GM18508 (cell line): ENCODE data around the gene AKAP6.

ENCODE experiments used
- ATAC-seq: cut with Tn5 transposase; IDR thresholded peaks from one replicate; pipeline ENCODE4 v1.9.1; 2021; ENCODE audit warnings: moderate number of reproducible peaks; ENCODE audit not compliant: insufficient read depth, unreplicated experiment

Gene AKAP6

GRCh38 chr14:32513571-32514009 lies 184.5 kb downstream of the AKAP6 start:
- ATAC-seq, result no peak

GRCh38 chr14:32514236-32514635 lies 185.1 kb downstream of the AKAP6 start:
- no peak for ATAC-seq

- no peak for ATAC-seq
These were observed 185.6 kb downstream of the AKAP6 start for GRCh38 chr14:32514681-32515080.

DNA sequence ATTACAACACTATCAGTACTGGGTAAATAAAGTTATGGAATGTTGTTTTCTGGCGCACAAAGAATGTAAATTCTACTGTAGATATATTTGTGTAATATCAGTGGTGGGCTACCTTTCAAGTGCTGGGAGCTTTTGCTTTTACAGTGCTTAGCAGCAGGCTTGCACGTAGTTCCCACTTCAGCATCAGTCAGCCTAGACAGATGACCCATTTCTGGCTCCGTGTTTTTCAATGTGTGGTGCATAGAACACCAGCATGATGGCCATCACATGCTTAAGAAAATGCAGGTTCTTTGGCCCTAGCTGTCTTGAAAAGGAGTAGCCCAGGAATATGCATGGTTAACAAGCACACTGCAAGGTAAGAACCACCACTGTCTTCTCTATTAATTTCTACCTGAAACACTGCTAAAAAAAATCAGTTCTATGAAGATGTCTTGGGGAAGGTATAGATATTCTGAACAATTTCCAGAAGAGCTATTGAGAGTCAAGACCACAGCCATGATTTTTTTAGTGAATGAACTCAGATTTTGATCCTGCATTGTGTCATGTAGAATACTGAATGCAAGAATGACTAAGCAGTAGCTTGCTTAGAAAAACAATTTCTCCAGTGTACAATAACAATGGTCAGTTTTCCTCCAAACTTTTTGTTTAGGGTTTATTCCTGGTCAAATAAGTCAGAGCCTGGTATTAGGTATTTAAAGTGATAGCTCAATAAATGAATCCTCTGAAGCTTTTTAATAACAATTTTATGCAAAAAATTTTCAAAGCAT lies 195.7 kb downstream of the AKAP6 start:
- no peak for ATAC-seq

- no peak for ATAC-seq
These were observed 196.5 kb downstream of the AKAP6 start for GRCh38 chr14:32525591-32525990.

DNA sequence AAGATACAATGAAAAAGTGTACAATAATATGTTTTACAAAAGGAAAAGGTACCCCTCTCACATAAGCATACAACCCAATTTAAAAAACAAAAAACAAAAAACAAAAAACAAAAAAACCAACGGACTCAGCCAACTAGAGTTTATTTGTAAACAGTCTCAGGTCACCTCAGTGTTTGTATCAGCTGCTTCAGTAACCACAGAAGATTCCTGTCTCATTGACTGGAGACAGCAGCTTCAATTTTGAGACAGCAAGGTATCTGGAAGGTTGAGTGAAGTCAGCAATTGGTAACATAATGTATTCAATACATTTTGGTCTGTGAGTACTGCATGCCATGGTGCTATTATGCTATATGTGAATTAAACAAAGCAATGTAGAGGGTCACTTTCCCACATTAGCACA lies 201.7 kb downstream of the AKAP6 start:
- no peak for ATAC-seq

DNA sequence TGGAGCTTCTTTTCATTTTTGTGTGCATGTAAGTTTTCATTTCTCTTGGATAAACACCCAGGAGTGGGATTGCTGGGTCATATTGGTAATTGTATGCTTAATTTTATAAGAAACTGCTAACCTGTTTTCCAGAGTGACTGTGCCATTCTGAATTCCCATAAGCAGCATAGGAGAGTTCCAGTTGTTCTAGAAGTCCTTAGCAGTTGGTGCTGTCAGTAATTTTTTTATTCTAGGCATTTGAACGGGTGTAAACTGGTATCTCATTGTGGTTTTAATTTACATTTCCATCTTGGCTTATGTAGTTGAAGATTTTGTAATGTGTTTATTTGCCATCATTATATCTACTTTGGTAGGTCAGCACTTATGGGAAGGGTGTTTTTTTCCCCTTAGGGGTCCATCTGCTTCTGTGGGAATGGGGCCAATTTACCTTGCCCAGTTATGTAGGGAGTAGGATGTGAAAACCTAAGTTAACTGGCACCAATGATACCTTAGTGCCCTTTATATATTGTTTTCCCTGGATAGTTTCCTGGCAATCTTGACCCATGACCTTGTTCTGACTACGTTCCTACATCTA lies 202.9 kb downstream of the AKAP6 start:
- ATAC-seq, result no peak

- ATAC-seq, result no peak
These were observed 205.0 kb downstream of the AKAP6 start for GRCh38 chr14:32534145-32534544.

- ATAC-seq, result no peak
These were observed 207.1 kb downstream of the AKAP6 start for GRCh38 chr14:32536175-32536574.

- no peak for ATAC-seq
These were observed 208.1 kb downstream of the AKAP6 start for GRCh38 chr14:32537166-32537565.

DNA sequence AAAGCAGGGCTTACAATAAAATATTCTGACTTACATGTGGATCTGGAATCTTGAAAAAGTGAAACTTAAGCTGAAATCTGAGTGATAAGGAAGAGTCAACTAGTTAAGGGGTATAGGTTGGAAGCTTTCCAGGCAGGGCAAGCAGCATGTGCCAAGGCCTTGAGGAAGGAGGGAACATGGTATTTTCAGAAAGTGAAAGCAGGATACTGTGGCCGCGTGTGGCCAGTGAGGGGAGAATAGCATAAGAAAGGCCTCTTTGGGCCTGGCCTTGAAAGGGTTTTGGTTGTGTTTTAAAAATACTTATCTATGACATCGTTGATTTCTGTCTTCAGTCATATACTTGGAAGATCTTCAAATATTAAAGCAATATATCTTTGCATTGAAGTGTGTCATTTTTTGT lies 213.4 kb downstream of the AKAP6 start:
- ATAC-seq, result no peak

DNA sequence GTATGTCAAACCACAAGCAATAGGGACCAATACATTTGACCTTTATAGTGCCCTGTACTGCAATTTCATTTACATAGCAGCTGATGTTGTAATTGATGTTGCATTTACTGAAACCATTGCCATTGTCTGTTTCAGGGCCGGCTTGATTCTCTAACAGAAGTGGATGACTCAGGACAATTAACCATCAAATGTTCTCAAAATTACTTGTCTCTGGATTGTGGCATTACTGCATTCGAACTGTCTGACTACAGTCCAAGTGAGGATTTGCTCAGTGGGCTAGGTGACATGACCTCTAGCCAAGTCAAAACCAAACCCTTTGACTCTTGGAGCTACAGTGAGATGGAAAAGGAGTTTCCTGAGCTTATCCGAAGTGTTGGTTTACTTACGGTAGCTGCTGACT lies 216.0 kb downstream of the AKAP6 start:
- ATAC-seq, result no peak

DNA sequence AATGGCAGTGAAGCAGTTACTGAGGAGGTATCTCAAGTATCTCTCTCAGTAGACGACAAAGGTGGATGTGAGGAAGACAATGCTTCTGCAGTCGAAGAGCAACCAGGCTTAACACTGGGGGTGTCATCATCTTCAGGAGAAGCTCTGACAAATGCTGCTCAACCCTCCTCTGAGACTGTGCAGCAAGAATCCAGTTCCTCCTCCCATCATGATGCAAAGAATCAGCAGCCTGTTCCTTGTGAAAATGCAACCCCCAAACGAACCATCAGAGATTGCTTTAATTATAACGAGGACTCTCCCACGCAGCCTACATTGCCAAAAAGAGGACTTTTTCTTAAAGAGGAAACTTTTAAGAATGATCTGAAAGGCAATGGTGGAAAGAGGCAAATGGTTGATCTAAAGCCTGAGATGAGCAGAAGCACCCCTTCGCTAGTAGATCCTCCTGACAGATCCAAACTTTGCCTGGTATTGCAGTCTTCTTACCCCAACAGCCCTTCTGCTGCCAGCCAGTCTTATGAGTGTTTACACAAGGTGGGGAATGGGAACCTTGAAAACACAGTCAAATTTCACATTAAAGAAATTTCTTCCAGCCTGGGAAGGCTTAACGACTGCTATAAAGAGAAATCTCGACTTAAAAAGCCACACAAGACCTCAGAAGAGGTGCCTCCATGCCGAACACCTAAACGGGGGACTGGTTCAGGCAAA lies 216.6 kb downstream of the AKAP6 start:
- ATAC-seq, result no peak

DNA sequence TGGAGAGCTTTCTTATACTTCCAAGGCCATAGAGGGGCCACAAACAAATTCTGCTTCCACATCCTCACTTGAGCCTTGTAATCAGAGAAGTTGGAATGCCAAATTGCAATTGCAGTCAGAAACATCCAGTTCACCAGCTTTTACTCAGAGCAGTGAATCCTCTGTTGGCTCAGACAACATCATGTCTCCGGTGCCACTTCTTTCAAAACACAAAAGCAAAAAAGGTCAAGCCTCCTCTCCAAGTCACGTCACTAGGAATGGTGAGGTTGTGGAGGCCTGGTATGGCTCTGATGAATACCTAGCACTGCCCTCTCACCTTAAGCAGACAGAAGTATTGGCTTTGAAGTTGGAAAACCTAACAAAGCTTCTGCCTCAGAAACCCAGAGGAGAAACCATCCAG lies 217.1 kb downstream of the AKAP6 start:
- ATAC-seq, result no peak

GRCh38 chr14:32552766-32553165 lies 223.7 kb downstream of the AKAP6 start:
- ATAC-seq, result no peak

DNA sequence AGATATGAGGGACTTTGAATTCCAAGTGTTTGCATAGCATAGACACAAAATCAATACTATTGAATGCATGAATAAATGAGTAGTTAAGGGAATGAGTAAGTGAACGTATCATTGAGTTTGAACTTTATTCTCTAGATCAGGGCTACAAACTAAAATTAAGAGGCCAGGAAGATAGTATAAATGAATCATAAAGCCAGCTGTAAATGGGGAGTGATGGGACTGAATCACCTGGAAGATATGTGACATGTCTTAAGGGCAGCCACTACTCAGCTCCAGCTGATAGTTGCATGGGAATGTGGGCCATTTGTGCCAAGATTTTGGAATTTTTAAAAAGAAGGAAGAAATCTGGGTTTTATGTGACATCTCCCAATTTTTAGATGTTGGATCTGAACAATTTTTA lies 229.9 kb downstream of the AKAP6 start:
- ATAC-seq, result no peak

GRCh38 chr14:32559590-32559989 lies 230.5 kb downstream of the AKAP6 start:
- no peak for ATAC-seq

DNA sequence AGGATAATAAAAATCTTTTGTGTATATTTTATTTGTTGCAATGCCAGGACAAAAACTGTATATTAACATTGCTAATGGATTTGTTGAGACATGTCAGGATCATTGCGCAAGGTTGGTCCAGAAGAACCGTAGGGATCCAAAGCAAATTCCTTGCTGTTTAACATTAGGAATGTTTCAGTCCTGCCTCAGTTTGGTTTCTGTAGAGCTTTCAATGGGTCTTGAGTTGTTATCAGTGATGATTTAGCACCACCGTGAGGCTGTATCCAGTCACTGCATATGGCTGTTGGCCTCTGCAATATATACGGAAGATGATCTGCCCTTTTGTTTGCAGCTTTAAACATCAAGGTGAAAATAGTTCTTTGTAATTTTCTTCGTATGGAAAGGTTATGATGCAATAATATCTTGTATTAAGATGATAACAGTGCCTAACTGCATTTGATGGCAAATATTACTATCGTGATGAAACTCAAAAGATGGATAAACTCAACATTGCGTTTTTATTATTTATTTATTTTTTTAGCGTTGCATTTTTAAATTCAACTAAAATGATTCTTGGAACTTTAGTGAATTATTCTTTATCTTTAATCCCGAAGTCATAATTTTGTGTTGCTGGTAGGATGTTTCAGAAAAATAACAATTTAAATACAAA lies 231.2 kb downstream of the AKAP6 start:
- ATAC-seq, result no peak

GRCh38 chr14:32561520-32561919 lies 232.4 kb downstream of the AKAP6 start:
- no peak for ATAC-seq

- no peak for ATAC-seq
These were observed 235.5 kb downstream of the AKAP6 start for GRCh38 chr14:32564596-32564995.

- ATAC-seq, result no peak
These were observed 236.2 kb downstream of the AKAP6 start for GRCh38 chr14:32565256-32565655.
